ENCODE results near the gene RTN4R. TPM values are rescaled to one million over a fixed set of nuclear protein-coding genes. Genes with fewer than 3 reads are reported as not detected.

Gene RTN4R
- total RNA-seq, 1 experiment from 2014 or later, result 19.0 TPM

- H4K20me1 ChIP-seq (ENCODE audit: insufficient read depth), result no peaks in the 10 kb centered on the region
- RAD21 ChIA-PET (ENCODE audit: low non-redundant PET in 1 of 2, low total read pairs in 2 of 2, uncharacterized antibody in 2 of 2, unreplicated experiment in 2 of 2), result interaction anchor here in 1 of 2 experiments (0.7 kb wide), 1 partner anchor 21 kb away, joined by 3 read pairs; no protein-coding TSS in a partner anchor
- no peaks in the 10 kb centered on the region for H3K36me3 ChIP-seq (ENCODE audit: control insufficient read depth in 1 of 2, insufficient read depth in 2 of 2, low read length in 2 of 2)
- CTCF ChIA-PET, result no interaction called here
- intact Hi-C loops (cut with micrococcal nuclease), result no loop called here
- H2AFZ ChIP-seq (ENCODE audit: low read depth, low read length, poor library complexity, severe bottlenecking), result no peak overlapping the region
- no peaks in the 10 kb centered on the region for H3K9me3 ChIP-seq (ENCODE audit: control insufficient read depth in 1 of 2, insufficient read depth in 1 of 2, low read depth in 1 of 2, low read length in 2 of 2)
- no peaks in the 10 kb centered on the region for H3K79me2 ChIP-seq (ENCODE audit: insufficient read depth, low read length)
- H3K4me1 ChIP-seq (ENCODE audit: control insufficient read depth in 1 of 2, insufficient read depth in 2 of 2, low read length in 2 of 2), result peaks cover 3 to 17% of the 10 kb centered on the region in 2 experiments; a peak in 3 of 4 replicates
- H3K9me2 ChIP-seq (ENCODE audit: insufficient read depth), result no peaks in the 10 kb centered on the region
- no peak overlapping the region for H3K4me2 ChIP-seq (ENCODE audit: low read length)
- H3K27me3 ChIP-seq (ENCODE audit: insufficient read depth, low read length), result no peaks in the 10 kb centered on the region
- H3K27ac ChIP-seq (ENCODE audit: low read depth, low read length), result no peak overlapping the region
- H3K9ac ChIP-seq (ENCODE audit: low read length), result no peak overlapping the region
- DNase-seq (ENCODE audit: low read depth, low spot score) (no peak), ATAC-seq (no peak)
- POLR2A ChIA-PET, result interaction anchor here (1.7 kb wide), 1 partner anchor 24 kb away, joined by 3 read pairs; the partner anchor contains the start of gene DGCR6L
- TF ChIP-seq ATF3 (IDR thresholded peaks at IDR 0.05) (no peak), CTCF (IDR thresholded peaks at IDR 0.05 in 2 of 3, conservative IDR thresholded peaks at IDR 0.05 in 1 of 3; ENCODE audit: borderline replicate concordance in 1 of 3, insufficient read depth in 1 of 3, low read depth in 2 of 3, low read length in 2 of 3) (0 out of 6 replicates have a peak, but pooled peaks of 1 of the 3 experiments have one; percentile 11)
- BruUV-seq (replicated peaks), result no TSS peak
- no peak overlapping the region for H3K4me3 ChIP-seq (replicated peaks in 1 of 2; ENCODE audit: low read depth in 1 of 2, low read length in 2 of 2)
Observed at GRCh38 chr22:20295262-20296064, 27.3 kb upstream of the RTN4R start.

GRCh38 chr22:20292673-20293232 lies 24.6 kb upstream of the RTN4R start:
- Histone ChIP-seq H3K79me2 (ENCODE audit: insufficient read depth, low read length) (no peaks in the 10 kb centered on the region), H3K27me3 (ENCODE audit: insufficient read depth, low read length) (no peaks in the 10 kb centered on the region), H3K9me3 (ENCODE audit: control insufficient read depth in 1 of 2, insufficient read depth in 1 of 2, low read depth in 1 of 2, low read length in 2 of 2) (no peaks in the 10 kb centered on the region), H3K4me2 (ENCODE audit: low read length) (no peak overlapping the region), H4K20me1 (ENCODE audit: insufficient read depth) (no peaks in the 10 kb centered on the region), H3K9me2 (ENCODE audit: insufficient read depth) (no peaks in the 10 kb centered on the region), H3K4me1 (ENCODE audit: control insufficient read depth in 1 of 2, insufficient read depth in 2 of 2, low read length in 2 of 2) (no peaks in the 10 kb centered on the region), H3K9ac (ENCODE audit: low read length) (no peak overlapping the region), H3K4me3 (replicated peaks in 1 of 2; ENCODE audit: low read depth in 1 of 2, low read length in 2 of 2) (no peak overlapping the region), H3K27ac (ENCODE audit: low read depth, low read length) (no peak overlapping the region), H3K36me3 (ENCODE audit: control insufficient read depth in 1 of 2, insufficient read depth in 2 of 2, low read length in 2 of 2) (no peaks in the 10 kb centered on the region), H2AFZ (ENCODE audit: low read depth, low read length, poor library complexity, severe bottlenecking) (no peak overlapping the region)
- TF ChIP-seq ELF1 (IDR thresholded peaks at IDR 0.05; ENCODE audit: borderline replicate concordance, low read depth), result no peak
- no peak for TF ChIP-seq ZBTB33 (IDR thresholded peaks at IDR 0.05; ENCODE audit: extremely low read depth, insufficient replicate concordance, low read length)
- no peak for TF ChIP-seq SRF (IDR thresholded peaks at IDR 0.05; ENCODE audit: low read depth)
- CTCF ChIA-PET, result no interaction called here
- no TSS peak for BruUV-seq (replicated peaks)
- intact Hi-C loops (cut with micrococcal nuclease), result no loop called here
- RAD21 ChIA-PET (ENCODE audit: low non-redundant PET in 1 of 2, low total read pairs in 2 of 2, uncharacterized antibody in 2 of 2, unreplicated experiment in 2 of 2), result interaction anchor here in 1 of 2 experiments (1.3 kb wide), 1 partner anchor 135 kb away, joined by 3 read pairs; no protein-coding TSS in a partner anchor
- POLR2A ChIA-PET, result no interaction called here
- no peak for ATAC-seq
- no peak for DNase-seq (ENCODE audit: low read depth, low spot score)

Data from HCT116 (cell line).